D341Med (cell line): ENCODE data around the gene RPP25.

Source experiments
- DNase-seq: peaks from one replicate; pipeline ENCODE4 v3.0.0; 2012; ENCODE audit warnings: low spot score

Gene RPP25, protein sequence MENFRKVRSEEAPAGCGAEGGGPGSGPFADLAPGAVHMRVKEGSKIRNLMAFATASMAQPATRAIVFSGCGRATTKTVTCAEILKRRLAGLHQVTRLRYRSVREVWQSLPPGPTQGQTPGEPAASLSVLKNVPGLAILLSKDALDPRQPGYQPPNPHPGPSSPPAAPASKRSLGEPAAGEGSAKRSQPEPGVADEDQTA

GRCh38 chr15:74956648-74957475, at the start of gene RPP25:
TSS of gene RPP25 (minus strand) at chr15:74956772. CDS start at chr15:74956583, 189 bp downstream.
- peak; percentile 79 for DNase-seq

DNA sequence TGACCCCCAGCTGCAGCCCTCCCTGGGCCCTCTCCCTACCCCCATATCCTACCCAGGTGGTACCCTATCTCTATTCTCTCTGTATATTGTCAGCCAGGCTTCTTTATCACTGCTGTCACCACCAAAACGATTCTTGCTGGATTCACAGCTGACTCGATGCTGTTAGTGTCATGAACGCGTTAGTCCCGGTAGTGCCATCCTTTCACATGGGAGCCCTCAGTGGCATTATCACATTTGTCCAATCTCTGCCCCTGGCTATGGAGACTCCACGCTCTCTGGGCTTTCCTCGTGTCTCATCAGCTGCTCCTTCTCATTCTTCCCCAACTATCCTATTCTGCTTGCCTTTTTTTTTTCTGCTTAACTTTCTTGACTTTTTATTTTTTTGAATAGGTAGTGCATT, 45.8 kb upstream of the RPP25 start:
- no peak for DNase-seq

GRCh38 chr15:75001310-75001709, 44.7 kb upstream of the RPP25 start:
- DNase-seq, result no peak

DNA sequence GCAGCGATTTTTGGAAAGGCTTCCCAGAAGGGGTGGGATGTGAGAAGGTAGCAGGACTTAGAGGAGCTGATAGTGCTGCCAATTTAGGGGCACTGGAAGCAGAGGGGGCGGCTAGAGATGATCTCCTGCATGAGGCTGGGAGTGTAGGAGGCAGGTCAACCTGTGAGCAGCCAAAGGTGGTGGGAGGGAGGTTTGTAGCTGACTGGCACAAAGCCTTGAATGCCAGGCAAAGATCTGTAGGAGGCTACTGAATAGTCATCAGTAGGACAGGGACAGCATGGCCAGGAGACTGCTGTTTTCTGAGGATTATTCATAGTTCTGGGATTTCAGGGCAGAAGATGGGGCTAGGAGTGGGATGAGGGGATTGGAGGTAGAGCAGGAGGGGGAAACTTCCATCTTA, 41.0 kb upstream of the RPP25 start:
- no peak for DNase-seq

DNA sequence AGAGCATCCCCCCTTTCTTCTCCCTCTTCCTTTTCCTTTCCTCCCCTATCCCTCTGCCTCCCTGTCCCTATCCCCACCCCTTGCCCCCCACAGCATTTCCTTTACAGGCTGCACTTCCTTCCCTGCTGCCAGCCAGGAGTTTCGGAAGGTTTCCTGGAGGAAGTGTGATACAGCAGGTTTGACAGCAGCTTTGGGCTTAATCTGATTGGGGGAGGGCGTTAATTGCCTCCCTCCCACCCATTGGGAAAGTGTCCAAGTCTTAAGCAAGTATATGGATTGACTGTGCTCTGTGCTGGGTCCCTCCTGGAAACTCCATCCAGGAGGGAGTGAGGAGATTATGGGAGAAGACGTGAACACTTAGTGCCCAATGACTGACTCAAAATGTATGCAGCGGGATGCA, 40.6 kb upstream of the RPP25 start:
- peak; percentile 78 for DNase-seq

DNA sequence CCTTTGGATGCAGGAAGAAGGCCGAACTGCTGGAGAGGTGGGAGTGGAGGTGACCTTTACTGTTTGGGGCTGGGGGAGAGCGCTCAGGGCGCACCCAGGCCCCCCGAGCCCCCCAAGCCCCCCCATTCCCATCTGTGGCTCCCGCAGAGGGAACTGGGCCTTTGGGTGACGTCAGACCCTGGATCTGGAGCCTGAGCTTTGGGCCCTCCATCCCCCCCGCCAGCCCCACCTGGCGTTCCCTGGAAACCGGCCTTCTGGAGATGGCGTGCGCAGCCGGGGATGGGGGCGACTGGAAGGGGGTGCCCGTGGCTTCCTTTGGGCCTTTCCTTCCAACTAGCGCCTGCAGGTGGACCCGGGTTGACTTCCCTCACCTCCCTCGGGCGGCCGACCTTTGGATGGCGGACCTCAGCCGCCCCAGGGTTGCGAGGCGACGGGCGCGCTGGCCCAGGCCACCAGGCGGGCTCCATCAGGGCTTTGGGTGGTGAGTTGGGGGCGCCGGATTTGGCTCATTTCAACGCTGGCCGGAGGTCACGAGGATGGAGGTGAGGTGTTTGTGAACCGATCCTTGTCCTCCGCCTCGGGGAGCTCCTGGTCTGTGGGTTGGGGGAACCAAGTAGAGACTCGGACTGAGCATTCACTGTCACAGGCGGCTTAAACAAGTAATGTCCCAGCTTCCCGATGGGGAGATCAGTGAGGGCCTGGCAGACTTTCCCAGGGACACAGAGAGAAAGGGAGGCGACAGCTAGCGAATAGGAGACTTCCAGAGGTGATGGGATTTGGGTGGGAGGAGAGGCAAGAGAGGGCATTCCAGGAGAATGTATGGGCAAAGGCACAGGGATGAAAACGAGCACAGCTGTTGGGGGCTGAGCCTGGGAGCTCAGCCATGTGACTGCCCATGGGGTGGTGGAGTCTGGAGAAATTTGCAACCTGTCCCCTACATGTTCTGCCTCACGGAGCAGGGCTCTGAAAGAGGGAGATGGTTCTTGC, 39.5 kb upstream of the RPP25 start:
- peak; percentile 79 for DNase-seq

GRCh38 chr15:74995182-74995778, 38.7 kb upstream of the RPP25 start, which contains the start of gene SCAMP5:
TSS of gene SCAMP5 (plus strand) at chr15:74995563. CDS start at chr15:75011840, 16,277 bp downstream.
- DNase-seq, result peak; percentile 98

DNA sequence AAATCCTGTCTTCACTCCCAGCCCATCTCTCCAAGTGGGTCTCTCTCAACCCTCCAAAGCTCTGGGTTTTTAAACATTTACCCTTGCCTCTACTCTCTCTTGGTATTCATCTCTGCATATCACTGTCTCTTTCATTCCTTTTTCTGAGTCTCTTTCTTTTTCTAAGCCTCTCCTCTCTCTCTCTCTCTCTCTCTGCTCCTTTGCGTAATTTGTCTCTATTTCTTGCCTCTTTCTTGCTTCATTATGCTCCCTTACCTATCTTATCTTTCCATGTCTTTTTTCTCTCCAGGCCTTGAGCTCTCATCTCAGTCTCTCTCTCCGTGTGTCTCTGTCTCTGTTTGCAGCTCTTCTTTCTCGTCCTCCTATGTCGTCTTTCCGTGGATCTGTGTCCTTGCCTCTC, 38.1 kb upstream of the RPP25 start:
- no peak for DNase-seq

DNA sequence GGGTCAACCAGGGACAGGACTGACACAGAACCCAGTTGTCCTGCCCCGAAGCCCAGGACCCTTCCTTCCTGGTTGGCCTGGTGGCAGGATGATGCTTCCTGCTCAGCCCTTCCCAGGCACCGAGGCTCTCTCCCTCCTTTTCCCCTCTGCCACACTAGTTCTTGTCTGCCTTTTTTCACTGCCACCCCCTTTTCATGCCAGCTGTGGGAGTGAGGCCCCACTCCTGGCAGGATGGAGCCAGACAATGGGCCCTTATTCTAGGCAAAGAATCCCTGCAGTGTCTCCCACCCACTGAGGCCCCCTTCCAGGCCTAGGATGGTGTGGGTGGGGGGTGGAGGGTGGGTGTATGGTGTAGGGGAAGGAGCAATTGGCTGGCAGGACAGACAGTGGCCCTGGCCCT, 37.7 kb upstream of the RPP25 start:
- no peak for DNase-seq

GRCh38 chr15:74992619-74993018, 36.0 kb upstream of the RPP25 start:
- no peak for DNase-seq

DNA sequence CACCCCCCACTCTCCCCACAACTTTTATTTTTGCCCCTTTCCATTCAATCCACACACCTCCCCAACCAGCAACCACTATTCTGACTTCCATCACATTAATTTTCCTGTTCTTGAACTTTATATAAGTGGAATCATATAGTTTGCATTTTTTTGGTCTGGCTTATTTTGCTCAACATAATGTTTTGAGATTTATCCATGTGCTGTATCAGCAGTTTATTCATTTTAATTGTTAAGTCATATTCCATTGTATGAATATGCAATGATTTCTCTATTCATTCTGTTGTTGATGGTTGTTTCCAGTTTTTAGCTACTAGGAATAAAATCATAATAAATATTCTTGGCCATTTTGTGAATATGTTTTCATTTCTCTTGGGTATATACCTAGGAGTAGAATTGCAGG, 33.0 kb upstream of the RPP25 start:
- no peak for DNase-seq

DNA sequence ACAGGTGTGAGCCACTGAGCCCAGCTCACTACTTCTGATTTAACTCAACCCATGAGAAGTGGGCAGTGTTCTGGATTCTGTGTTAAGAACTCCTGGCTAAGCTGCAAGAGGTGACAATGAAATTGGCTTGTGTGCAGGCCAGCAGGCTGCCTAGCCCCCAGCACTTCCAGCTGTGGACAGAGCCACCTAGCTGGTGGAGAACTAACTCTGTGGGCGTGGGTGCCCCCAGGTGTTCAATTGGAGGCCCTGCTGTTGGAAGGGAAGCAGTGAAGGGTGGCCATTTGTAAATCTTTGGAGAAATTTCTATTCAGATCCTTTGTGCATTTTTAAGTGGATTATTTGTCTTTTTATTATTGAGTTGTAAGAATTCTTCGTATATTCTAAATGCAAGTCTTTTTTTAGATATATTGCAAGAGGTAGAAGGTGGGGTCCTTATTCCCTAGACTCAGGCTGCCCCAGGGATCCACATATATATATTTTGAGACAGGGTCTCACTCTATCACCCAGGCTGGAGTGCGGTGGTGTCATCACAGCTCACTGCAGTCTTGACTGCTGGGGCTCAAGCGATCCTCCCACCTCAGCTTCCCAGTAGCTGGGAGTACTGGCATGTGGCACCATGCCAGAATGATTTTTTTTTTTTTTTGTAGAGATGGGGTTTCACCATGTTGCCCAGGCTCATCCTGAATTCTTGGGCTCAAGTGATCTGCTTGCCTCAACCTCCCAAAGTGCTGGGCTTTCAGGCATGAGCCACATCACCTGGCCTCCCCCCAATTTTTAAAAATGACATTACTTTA, 31.6 kb upstream of the RPP25 start:
- peak; percentile 76 for DNase-seq

DNA sequence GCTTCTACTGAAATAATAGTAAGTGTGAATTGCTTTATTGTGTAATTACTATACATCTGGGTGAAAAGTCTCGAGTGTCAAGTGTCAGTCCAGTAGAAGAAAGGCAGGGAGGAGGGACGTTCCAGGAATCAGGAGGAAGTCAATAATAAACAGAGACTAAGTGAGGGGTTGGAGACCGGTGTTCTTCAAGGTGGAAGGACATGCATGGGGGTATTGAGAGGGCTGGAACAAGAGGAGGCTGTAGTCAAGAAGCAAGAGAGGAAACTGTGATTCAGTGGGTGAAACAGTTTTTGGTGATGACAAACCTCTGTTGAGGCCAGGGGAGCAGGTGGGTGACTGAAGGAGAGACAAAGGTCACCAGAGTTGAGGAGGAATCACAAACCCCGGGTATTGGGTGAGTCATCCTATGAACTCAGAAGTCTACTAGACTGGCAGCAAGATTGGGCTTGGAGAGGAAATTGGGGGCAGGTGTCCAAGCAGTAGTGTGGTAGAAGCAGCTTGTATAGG, 27.2 kb upstream of the RPP25 start:
- no peak for DNase-seq

DNA sequence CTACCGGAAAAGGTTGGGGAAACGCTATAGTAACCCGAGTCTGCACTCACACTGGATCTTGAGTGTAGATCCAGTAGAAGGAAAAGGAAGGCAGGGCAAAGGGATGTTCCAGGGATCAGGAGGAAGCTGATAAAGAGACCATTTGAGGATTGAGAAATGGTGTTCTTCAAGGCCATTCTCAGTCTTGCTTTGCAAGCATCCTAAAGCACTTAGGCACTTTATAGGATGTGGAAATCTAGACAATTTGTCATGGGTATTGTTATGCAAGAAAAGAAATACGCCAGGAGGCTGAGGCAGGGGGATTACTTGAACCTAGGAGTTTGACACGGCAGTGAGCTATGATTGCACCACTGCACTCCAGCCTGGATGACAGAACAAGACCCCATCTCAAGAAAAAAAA, 25.6 kb upstream of the RPP25 start:
- DNase-seq, result no peak

- DNase-seq, result no peak
Measured at GRCh38 chr15:74978503-74978902, 21.9 kb upstream of the RPP25 start.

DNA sequence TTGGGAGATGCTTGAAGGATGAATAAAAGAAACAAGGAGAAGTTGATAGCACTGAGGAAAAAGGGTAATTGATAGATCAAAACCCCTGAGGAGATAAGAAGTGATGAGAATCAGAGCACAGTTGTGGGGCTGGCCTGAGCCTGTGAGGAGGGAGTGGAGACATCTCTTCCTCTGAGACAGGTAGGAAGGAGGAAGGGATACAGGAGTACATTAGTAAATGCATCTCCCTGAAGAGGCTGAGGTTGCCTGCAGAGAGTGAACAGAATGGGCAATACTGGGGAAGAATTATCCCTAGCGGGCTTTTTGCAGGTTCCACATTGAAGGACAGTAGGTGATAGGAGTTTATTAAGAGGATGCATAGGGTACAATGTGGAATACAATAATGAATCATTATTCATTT, 21.5 kb upstream of the RPP25 start:
- DNase-seq, result no peak

DNA sequence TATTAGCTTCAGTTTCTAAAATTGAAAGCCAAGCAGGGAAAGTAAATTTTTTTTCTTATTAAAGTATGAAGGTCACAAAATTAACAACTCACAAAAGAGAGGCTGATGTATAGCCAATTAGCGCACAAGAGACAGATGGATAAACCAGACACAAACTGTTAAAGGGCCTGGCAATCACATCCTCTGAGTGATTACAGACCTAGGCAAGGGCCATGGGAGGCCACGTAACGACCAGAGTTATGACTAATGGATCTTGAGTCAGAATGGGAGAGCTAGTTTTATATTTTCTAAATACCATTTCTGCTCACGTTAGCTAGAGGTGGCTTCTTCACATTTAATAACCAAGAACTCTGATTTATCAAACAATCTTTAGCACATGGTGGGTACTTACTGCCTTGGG, 21.0 kb upstream of the RPP25 start:
- DNase-seq, result no peak

DNA sequence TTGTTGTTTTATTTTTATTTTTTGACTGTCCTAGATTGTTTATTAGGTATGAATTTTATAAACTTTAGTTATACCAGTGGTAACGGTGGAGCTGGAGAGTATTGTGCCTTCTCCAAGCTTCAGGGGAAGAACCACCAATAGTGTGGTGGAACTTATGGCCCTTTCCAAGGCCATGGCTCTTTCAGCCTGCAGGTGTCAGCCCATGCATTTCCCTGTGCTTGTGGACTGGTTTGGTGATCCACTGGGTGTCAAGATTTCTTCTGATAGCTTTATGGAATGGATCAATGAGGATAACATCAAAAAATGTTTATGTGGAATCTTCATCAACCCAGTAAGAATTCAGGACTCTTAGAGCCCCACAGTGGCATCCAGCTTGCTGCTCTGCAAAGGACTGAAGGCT, 19.6 kb upstream of the RPP25 start:
- no peak for DNase-seq

DNA sequence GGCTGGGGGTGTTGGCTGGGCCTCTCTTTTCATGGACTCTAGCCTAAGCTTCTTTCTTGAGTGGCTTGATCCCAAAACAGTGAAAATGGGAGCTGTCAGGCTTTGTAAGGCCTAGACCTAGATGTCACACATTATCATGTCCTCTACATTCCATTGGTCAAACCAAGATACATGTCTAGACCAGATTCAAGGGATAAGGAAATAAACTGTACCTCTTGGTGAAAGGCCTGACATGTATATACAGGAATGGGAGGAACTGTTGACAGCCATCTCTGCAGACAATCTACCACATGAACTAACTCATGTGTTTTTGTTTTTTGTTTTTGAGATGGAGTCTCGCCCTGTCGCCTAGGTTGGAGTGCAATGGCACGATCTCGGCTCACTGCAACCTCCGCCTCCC, 11.1 kb upstream of the RPP25 start:
- DNase-seq, result no peak

DNA sequence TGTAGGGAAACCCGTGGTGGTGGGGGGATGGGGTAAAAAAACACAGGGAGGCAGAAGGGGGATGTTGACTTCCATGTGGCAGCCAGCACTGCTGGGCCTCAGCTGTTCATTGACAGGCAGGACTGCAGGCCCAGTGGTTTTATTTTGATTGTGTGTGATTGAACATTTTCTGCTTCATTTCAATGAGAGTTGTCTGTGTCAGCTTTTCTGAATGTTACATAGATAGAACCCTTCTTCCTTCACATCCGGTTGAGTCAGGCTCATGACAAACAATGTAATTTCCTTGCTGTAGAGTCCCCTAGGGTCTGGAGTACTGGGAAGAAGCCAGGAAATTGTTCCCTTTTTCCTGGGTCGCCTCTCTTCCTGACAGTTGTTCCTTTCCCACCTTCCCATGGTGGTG, 8.2 kb upstream of the RPP25 start:
- DNase-seq, result no peak

DNA sequence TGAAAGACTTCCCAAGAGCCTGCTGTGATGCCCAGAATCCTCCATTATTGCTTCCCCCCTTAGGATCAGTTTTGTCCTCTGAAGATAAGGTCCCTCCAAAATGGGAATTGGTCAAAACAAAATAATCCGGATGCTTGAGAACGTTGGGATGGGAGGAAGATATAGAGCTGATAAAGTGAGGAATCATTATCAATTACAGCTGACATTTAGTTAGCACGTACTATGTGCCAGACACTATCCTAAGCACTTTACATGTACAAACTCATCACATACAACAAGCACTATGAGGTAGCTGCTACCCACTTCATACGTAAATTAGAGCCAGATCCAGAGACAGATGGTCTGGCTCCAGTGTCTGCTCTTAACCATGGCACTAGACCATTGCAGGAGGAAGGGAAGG, 6.6 kb upstream of the RPP25 start:
- no peak for DNase-seq
